DMS 273 treated with DMSO at 0.1 percent for 48 hours (cell line): ENCODE measurements around the gene ZNF524.

Source experiments
- DNase-seq: peaks from one replicate; lab custom pipeline; 2025; lab: John Stamatoyannopoulos, UW

ZNF524 gene

GRCh38 chr19:55620410-55621204 is 20.5 kb downstream of the ZNF524 start:
- no peak for DNase-seq

GRCh38 chr19:55621205-55621672 is 21.2 kb downstream of the ZNF524 start:
- DNase-seq: no peak

- DNase-seq: no peak
Measured at GRCh38 chr19:55621673-55622231, 21.7 kb downstream of the ZNF524 start.

GRCh38 chr19:55622242-55622969 is 22.3 kb downstream of the ZNF524 start:
- no peak for DNase-seq

- no peak for DNase-seq
Measured at GRCh38 chr19:55623130-55623529, 23.0 kb downstream of the ZNF524 start.

GRCh38 chr19:55623561-55623960 is 23.5 kb downstream of the ZNF524 start:
- no peak for DNase-seq

- DNase-seq: peak; percentile 76
Measured at GRCh38 chr19:55624109-55625003, 24.3 kb downstream of the ZNF524 start, which contains the start of gene ZNF784. ZNF784 (minus strand) TSS chr19:55624566; CDS start chr19:55624561, 5 bp downstream.

- DNase-seq: no peak
Measured at GRCh38 chr19:55625004-55625326, 24.9 kb downstream of the ZNF524 start.

- no peak for DNase-seq
Measured at GRCh38 chr19:55626350-55626749, 26.3 kb downstream of the ZNF524 start.

GRCh38 chr19:55632463-55632834 is 32.4 kb downstream of the ZNF524 start:
- peak; percentile 83 for DNase-seq

GRCh38 chr19:55633861-55634260 is 33.8 kb downstream of the ZNF524 start:
- DNase-seq: no peak

GRCh38 chr19:55635334-55635717 is 35.2 kb downstream of the ZNF524 start:
- no peak for DNase-seq

- no peak for DNase-seq
Measured at GRCh38 chr19:55635856-55636440, 35.9 kb downstream of the ZNF524 start.

- no peak for DNase-seq
Measured at GRCh38 chr19:55636723-55637122, 36.6 kb downstream of the ZNF524 start.

- DNase-seq: no peak
Measured at GRCh38 chr19:55637534-55637933, 37.4 kb downstream of the ZNF524 start.

GRCh38 chr19:55638864-55639359 is 38.8 kb downstream of the ZNF524 start:
- DNase-seq: no peak

- DNase-seq: no peak
Measured at GRCh38 chr19:55640043-55640576, 40.0 kb downstream of the ZNF524 start.

GRCh38 chr19:55640577-55641425 is 40.7 kb downstream of the ZNF524 start, which contains the start of gene ZNF580:
ZNF580 (plus strand) TSS chr19:55641002; CDS start chr19:55642509, 1,507 bp downstream.
- peak; percentile 31 for DNase-seq

- no peak for DNase-seq
Measured at GRCh38 chr19:55641426-55642152, 41.5 kb downstream of the ZNF524 start.
